PFSK-1 (cell line): ENCODE data around the gene FBXO48.

Experiments
- POLR2AphosphoS5 ChIP-seq: IDR thresholded peaks from 2 replicates; pipeline ENCODE4 v1.6.1; 2012; ENCODE audit warnings: low read depth, mild to moderate bottlenecking, control low read depth, low read length, moderate library complexity
- TF ChIP-seq, protein P1 (sequence below), 2 experiments: IDR thresholded peaks; 2 replicates each; pipeline versions ENCODE4 v1.6.1 to v1.8.0; 2011 to 2012; ENCODE audit warnings: low read depth in 2 of 2, low read length in 2 of 2, control low read depth in 1 of 2, inconsistent platforms in 1 of 2, mild to moderate bottlenecking in 1 of 2, moderate library complexity in 1 of 2; ENCODE audit not compliant: insufficient read depth in 1 of 2

- TF ChIP-seq, protein P1, sequence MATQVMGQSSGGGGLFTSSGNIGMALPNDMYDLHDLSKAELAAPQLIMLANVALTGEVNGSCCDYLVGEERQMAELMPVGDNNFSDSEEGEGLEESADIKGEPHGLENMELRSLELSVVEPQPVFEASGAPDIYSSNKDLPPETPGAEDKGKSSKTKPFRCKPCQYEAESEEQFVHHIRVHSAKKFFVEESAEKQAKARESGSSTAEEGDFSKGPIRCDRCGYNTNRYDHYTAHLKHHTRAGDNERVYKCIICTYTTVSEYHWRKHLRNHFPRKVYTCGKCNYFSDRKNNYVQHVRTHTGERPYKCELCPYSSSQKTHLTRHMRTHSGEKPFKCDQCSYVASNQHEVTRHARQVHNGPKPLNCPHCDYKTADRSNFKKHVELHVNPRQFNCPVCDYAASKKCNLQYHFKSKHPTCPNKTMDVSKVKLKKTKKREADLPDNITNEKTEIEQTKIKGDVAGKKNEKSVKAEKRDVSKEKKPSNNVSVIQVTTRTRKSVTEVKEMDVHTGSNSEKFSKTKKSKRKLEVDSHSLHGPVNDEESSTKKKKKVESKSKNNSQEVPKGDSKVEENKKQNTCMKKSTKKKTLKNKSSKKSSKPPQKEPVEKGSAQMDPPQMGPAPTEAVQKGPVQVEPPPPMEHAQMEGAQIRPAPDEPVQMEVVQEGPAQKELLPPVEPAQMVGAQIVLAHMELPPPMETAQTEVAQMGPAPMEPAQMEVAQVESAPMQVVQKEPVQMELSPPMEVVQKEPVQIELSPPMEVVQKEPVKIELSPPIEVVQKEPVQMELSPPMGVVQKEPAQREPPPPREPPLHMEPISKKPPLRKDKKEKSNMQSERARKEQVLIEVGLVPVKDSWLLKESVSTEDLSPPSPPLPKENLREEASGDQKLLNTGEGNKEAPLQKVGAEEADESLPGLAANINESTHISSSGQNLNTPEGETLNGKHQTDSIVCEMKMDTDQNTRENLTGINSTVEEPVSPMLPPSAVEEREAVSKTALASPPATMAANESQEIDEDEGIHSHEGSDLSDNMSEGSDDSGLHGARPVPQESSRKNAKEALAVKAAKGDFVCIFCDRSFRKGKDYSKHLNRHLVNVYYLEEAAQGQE (IDR thresholded peaks at IDR 0.05; ENCODE audit: insufficient read depth in 1 of 2, low read depth in 2 of 2, low read length in 2 of 2), result no peak
- TF ChIP-seq POLR2AphosphoS5, result no peak
Measured at GRCh38 chr2:68475576-68475975, 8.5 kb upstream of the FBXO48 start.
